A673 (cell line): ENCODE results near the gene C11orf16.

Experiments used
- EZH2 ChIP-seq: fragments of 200-600 bp; sonication (generic); IDR thresholded peaks from 2 replicates; pipeline ENCODE4 v1.6.1; 2017; ENCODE audit warnings: borderline replicate concordance, low read depth, mild to moderate bottlenecking, mixed read lengths, antibody characterized with exemption, low read length; ENCODE audit not compliant: poor library complexity, severe bottlenecking
- TF ChIP-seq, protein P1 (sequence below): fragments of 300-800, 200-600 bp; sonication (generic); conservative IDR thresholded peaks from 2 replicates; pipeline ENCODE4 v1.5.1; 2017; ENCODE audit warnings: low read depth, mild to moderate bottlenecking, antibody characterized with exemption, low read length, moderate library complexity, mixed read lengths

DNA sequence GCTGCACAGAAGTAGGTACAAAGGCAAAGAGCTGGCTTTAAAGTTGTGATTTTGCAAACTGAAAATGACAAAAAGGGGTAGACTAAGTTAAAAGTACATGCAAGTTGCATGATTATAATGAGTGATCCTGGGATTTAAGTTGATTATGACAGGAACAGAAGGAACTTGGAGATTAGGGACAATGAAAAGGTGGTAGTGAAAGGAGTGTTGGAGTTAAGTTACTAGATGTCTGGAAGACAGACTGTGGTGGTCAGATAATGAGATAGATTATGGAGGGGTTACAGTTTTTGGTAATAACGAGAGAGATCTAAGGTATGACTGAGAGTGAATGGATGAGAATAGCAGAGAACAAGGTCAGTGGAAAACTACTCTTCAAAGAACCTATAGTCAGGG lies 39.2 kb upstream of the C11orf16 start:
- TF ChIP-seq, protein P1, sequence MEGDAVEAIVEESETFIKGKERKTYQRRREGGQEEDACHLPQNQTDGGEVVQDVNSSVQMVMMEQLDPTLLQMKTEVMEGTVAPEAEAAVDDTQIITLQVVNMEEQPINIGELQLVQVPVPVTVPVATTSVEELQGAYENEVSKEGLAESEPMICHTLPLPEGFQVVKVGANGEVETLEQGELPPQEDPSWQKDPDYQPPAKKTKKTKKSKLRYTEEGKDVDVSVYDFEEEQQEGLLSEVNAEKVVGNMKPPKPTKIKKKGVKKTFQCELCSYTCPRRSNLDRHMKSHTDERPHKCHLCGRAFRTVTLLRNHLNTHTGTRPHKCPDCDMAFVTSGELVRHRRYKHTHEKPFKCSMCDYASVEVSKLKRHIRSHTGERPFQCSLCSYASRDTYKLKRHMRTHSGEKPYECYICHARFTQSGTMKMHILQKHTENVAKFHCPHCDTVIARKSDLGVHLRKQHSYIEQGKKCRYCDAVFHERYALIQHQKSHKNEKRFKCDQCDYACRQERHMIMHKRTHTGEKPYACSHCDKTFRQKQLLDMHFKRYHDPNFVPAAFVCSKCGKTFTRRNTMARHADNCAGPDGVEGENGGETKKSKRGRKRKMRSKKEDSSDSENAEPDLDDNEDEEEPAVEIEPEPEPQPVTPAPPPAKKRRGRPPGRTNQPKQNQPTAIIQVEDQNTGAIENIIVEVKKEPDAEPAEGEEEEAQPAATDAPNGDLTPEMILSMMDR = no peak
- TF ChIP-seq EZH2 = no peak
